Vagina (tissue), 2 donors: ENCODE results near the gene FERMT2.

ENCODE experiments used
- CTCF ChIP-seq, 3 experiments: fragments of 450-650 bp in 2 of 3; fragments of 200-600 bp in 1 of 3; sonication (generic) in 1 of 3; IDR thresholded peaks; one replicate each; pipeline ENCODE4 v1.5.1; 2017 to 2019; ENCODE audit warnings: antibody characterized with exemption in 3 of 3, mild to moderate bottlenecking in 2 of 3, moderate library complexity in 2 of 3
- POLR2A ChIP-seq, 2 donors: fragments of 450-650 bp; IDR thresholded peaks; one replicate each; pipeline ENCODE4 v1.6.1; 2017; ENCODE audit warnings: antibody characterized with exemption in 2 of 2, mild to moderate bottlenecking in 2 of 2, moderate library complexity in 2 of 2
- POLR2AphosphoS5 ChIP-seq, 2 donors: sonication (generic); formaldehyde crosslinking; IDR thresholded peaks; one replicate each; pipeline ENCODE4 v1.9.0; 2017; ENCODE audit warnings: antibody characterized with exemption in 2 of 2, mild to moderate bottlenecking in 2 of 2, low read depth in 1 of 2; ENCODE audit not compliant: insufficient read depth in 1 of 2

GRCh38 chr14:52935833-52936232 is 15.0 kb downstream of the FERMT2 start:
- TF ChIP-seq CTCF (IDR thresholded peaks at IDR 0.05) (no peak), POLR2A (IDR thresholded peaks at IDR 0.05) (no peak), POLR2AphosphoS5 (IDR thresholded peaks at IDR 0.05; ENCODE audit: insufficient read depth in 1 of 2, low read depth in 1 of 2) (no peak)
